DOHH2 (cell line): ENCODE measurements around the gene CTSD.

Experiments
- CTCF ChIP-seq: fragments of 200-600 bp; sonication (generic); IDR thresholded peaks from one replicate; pipeline ENCODE4 v1.5.1; 2014; ENCODE audit warnings: antibody characterized with exemption, mild to moderate bottlenecking, low read depth, low read length; ENCODE audit not compliant: poor library complexity, severe bottlenecking
- EZH2phosphoT487 ChIP-seq: fragments of 200-600 bp; sonication (generic); IDR thresholded peaks from 2 replicates; pipeline ENCODE4 v1.6.1; 2017; ENCODE audit warnings: borderline replicate concordance, mild to moderate bottlenecking, antibody characterized with exemption, low read length, moderate library complexity, mixed read lengths

GRCh38 chr11:1782031-1782590 lies 18.4 kb upstream of the CTSD start:
- TF ChIP-seq CTCF (no peak), EZH2phosphoT487 (no peak)
